Gastrocnemius medialis (tissue), 4 donors: ENCODE measurements around the gene ATP6V0E1. TPM values are rescaled to one million over a fixed set of nuclear protein-coding genes. Genes with fewer than 3 reads are reported as not detected.

Source experiments
- ATAC-seq, 2 donors: fragments of 150-250 bp; one replicate each; pipeline ENCODE4 v1.9.1; 2016
- DNase-seq, 2 donors: peaks; one replicate each; pipeline ENCODE4 v3.0.0-alpha.2; 2019
- H3K27ac ChIP-seq, 4 donors: fragments of 200-600 bp; sonication (generic); 1 replicate in 1 of 4; 2 replicates in 3 of 4; pipeline ENCODE4 v1.5.1; 2016 to 2018; ENCODE audit warnings: mild to moderate bottlenecking in 2 of 4, moderate library complexity in 1 of 4
- H3K27me3 ChIP-seq, 3 donors: fragments of 200-600 bp; sonication (generic) in 2 of 3; 1 replicate in 1 of 3; 2 replicates in 2 of 3; pipeline versions ENCODE4 v1.5.1 to v1.6.0; 2016 to 2019; ENCODE audit warnings: mild to moderate bottlenecking in 1 of 3, moderate library complexity in 1 of 3
- H3K36me3 ChIP-seq, 2 donors: fragments of 200-600 bp; sonication (generic) in 1 of 2; one replicate each; pipeline ENCODE4 v1.5.1; 2017 to 2018
- H3K4me1 ChIP-seq, 2 donors: fragments of 200-600 bp; sonication (generic) in 1 of 2; one replicate each; pipeline ENCODE4 v1.5.1; 2016 to 2017; ENCODE audit warnings: mild to moderate bottlenecking in 2 of 2
- H3K4me3 ChIP-seq, 4 donors: fragments of 200-600 bp; sonication (generic) in 3 of 4; 1 replicate in 1 of 4; 2 replicates in 3 of 4; pipeline ENCODE4 v1.5.1; 2016 to 2019; ENCODE audit warnings: mild to moderate bottlenecking in 2 of 4
- H3K9me3 ChIP-seq, 3 donors: fragments of 200-600 bp; sonication (generic) in 2 of 3; 1 replicate in 1 of 3; 2 replicates in 2 of 3; pipeline ENCODE4 v1.5.1; 2016 to 2019
- POLR2A ChIP-seq, 2 donors: fragments of 450-650 bp; IDR thresholded peaks; one replicate each; pipeline ENCODE4 v1.6.1; 2017; ENCODE audit warnings: antibody characterized with exemption in 2 of 2, mild to moderate bottlenecking in 2 of 2, moderate library complexity in 2 of 2
- in situ Hi-C, 4 donors: fragments of 200-750 bp; cut with MboI; loops; one replicate each; pipeline versions ENCODE4 v1.15.0 to v1.8.0; 2017; ENCODE audit warnings: low sequenced_read_pairs in 4 of 4
- intact Hi-C: fragments of 100-400 bp; cut with DNase I; formaldehyde crosslinking; loops from one replicate; pipeline ENCODE4 v1.15.1; 2023; ENCODE audit warnings: low total_unique reads
- total RNA-seq, 4 donors: library from RNA; depleted of rRNA; stranded (reverse); fragments of >200 nt; gene quantifications; one replicate each; pipeline versions ENCODE4 v1.1.0 to v1.2.3, GENCODE V29; 2016
- TF ChIP-seq, protein P1 (sequence below), 5 experiments: fragments of 450-650 bp in 3 of 5; fragments of 200-600 bp in 2 of 5; sonication (generic) in 2 of 5; IDR thresholded peaks in 4 of 5; conservative IDR thresholded peaks in 1 of 5; 1 replicate in 4 of 5; 2 replicates in 1 of 5; pipeline ENCODE4 v1.5.1; 2016 to 2019; ENCODE audit warnings: antibody characterized with exemption in 5 of 5, mild to moderate bottlenecking in 3 of 5, moderate library complexity in 3 of 5

ATP6V0E1 gene
- total RNA-seq, 4 donors from 2014 or later = 101 to 183 (median 164) TPM

DNA sequence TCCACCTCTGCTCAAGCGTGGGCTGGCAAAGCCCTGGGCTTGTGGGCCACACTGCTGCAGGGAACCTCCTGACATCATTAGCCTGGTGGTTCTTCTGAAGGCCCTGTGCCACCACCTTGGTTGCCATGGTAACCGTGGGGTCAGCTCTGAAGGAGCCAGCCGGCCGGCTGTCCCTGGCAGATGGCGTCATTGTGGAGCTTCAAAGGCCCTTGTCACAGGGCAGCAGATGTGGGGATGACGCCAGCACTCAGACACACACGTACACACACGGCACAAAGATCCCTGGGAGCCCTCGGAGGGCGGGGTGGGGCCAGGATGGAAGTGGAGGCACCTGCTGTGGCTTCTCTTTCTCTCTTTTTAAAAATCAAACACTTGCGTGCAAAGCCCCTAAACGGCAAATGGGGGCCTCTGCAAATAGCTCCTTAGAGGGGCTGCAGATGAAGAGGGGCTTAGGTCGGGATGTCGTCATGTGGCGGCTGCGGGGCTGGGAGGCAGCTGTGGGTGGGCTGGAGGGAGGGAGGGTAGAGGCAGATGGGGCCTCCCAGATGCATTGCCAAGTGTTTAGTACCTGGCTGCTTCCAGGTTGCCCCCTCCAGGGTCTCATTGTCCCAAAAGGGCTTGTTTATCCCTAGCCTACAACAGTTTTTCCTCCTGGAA is 43.8 kb upstream of the ATP6V0E1 start:
- peaks cover 0 to 20% of the 10 kb centered on the region in 2 donors for H3K36me3 ChIP-seq
- in situ Hi-C loops (loop anchor here in 3 of 4 donors (10.0 to 25.0 kb wide), 2 partner anchors 475 to 477 kb away; partner anchors contain the start of gene SH3PXD2B (in 2 of the 3)), intact Hi-C loops (loop anchor here (10.0 kb wide), 1 partner anchor 475 kb away; no protein-coding TSS in a partner anchor)
- no peaks in the 10 kb centered on the region for H3K27me3 ChIP-seq
- H3K9me3 ChIP-seq = no peaks in the 10 kb centered on the region
- ATAC-seq (no peak), DNase-seq (no peak)
- H3K27ac ChIP-seq = no peak overlapping the region
- TF ChIP-seq POLR2A (IDR thresholded peaks at IDR 0.05) = no peak
- TF ChIP-seq, protein P1, sequence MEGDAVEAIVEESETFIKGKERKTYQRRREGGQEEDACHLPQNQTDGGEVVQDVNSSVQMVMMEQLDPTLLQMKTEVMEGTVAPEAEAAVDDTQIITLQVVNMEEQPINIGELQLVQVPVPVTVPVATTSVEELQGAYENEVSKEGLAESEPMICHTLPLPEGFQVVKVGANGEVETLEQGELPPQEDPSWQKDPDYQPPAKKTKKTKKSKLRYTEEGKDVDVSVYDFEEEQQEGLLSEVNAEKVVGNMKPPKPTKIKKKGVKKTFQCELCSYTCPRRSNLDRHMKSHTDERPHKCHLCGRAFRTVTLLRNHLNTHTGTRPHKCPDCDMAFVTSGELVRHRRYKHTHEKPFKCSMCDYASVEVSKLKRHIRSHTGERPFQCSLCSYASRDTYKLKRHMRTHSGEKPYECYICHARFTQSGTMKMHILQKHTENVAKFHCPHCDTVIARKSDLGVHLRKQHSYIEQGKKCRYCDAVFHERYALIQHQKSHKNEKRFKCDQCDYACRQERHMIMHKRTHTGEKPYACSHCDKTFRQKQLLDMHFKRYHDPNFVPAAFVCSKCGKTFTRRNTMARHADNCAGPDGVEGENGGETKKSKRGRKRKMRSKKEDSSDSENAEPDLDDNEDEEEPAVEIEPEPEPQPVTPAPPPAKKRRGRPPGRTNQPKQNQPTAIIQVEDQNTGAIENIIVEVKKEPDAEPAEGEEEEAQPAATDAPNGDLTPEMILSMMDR (IDR thresholded peaks at IDR 0.05 in 4 of 5, conservative IDR thresholded peaks at IDR 0.05 in 1 of 5) = no peak
- H3K4me3 ChIP-seq = no peak overlapping the region
- H3K4me1 ChIP-seq = no peaks in the 10 kb centered on the region

DNA sequence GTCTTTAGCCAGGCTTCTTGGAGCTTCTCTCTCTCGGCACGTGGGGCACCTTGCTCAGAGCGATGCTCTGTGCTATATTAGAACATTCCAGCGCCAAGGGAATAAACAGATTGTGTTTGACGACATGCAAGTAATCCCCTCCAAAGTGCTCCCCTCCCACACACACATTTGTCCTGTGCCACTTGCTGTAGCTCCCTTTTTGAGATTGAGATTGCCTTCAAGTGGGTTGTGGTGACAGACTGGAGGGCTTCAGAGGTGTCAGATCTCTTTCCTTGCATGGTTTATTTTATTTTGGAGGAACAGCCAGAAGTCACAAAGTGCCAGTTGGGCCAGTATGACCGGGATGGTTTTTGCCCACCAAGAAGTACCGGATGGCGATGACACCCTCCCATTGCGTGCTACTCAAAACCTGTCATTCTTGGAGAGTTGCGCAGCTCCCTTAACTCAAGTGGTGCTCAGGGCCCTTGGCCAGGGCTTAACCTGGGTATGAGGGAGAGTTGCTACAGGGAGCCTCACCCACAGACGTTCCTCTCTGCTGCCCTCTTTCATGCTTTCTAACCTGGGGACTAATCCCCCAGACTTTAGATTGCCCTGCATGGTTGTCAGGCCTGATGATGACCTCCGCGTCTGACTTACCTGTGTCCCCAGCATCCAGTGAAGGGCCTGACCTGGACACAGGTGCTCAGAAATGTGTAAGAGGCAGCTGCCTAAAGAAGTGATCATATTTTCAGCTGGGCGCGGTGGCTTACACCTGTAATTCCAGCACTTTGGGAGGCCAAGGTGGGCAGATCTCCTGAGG is 43.1 kb upstream of the ATP6V0E1 start:
- H3K4me3 ChIP-seq = no peak overlapping the region
- peaks cover 0 to 14% of the 10 kb centered on the region in 2 donors for H3K36me3 ChIP-seq
- H3K9me3 ChIP-seq = no peaks in the 10 kb centered on the region
- TF ChIP-seq, protein P1 (IDR thresholded peaks at IDR 0.05 in 4 of 5, conservative IDR thresholded peaks at IDR 0.05 in 1 of 5) = no peak
- no peak for TF ChIP-seq POLR2A (IDR thresholded peaks at IDR 0.05)
- H3K4me1 ChIP-seq = no peaks in the 10 kb centered on the region
- in situ Hi-C loops = loop anchor here in 3 of 4 donors (10.0 to 25.0 kb wide), 2 partner anchors 476 to 478 kb away; partner anchors contain the start of gene SH3PXD2B (in 2 of the 3)
- no peak overlapping the region for H3K27ac ChIP-seq
- no peaks in the 10 kb centered on the region for H3K27me3 ChIP-seq
- DNase-seq (no peak), ATAC-seq (no peak)
- intact Hi-C loops = no loop called here

- in situ Hi-C loops = loop anchor here in 3 of 4 donors (10.0 to 25.0 kb wide), 2 partner anchors 476 to 479 kb away; partner anchors contain the start of gene SH3PXD2B (in 2 of the 3)
Observed at GRCh38 chr5:172941067-172941516, 42.5 kb upstream of the ATP6V0E1 start.

GRCh38 chr5:172942556-172942955 is 41.0 kb upstream of the ATP6V0E1 start:
- Histone ChIP-seq H3K27me3 (no peaks in the 10 kb centered on the region), H3K4me1 (no peaks in the 10 kb centered on the region), H3K9me3 (no peaks in the 10 kb centered on the region), H3K4me3 (no peak overlapping the region), H3K27ac (no peak overlapping the region), H3K36me3 (peaks cover 0 to 11% of the 10 kb centered on the region in 2 donors)
- in situ Hi-C loops (loop anchor here in 3 of 4 donors (10.0 to 25.0 kb wide), 2 partner anchors 478 to 480 kb away; partner anchors contain the start of gene SH3PXD2B (in 2 of the 3)), intact Hi-C loops (no loop called here)
- ATAC-seq (no peak), DNase-seq (no peak)
- TF ChIP-seq POLR2A (IDR thresholded peaks at IDR 0.05) = no peak
- TF ChIP-seq, protein P1 (IDR thresholded peaks at IDR 0.05 in 4 of 5, conservative IDR thresholded peaks at IDR 0.05 in 1 of 5) = no peak

More at GRCh38 chr5:172941067-172941516, 42.5 kb upstream of the ATP6V0E1 start:
- intact Hi-C loops = no loop called here
- ATAC-seq = no peak
- Histone ChIP-seq H3K36me3 (peaks cover 0 to 11% of the 10 kb centered on the region in 2 donors), H3K27me3 (no peaks in the 10 kb centered on the region), H3K9me3 (no peaks in the 10 kb centered on the region), H3K27ac (no peak overlapping the region), H3K4me1 (no peaks in the 10 kb centered on the region), H3K4me3 (no peak overlapping the region)
- no peak for DNase-seq
- TF ChIP-seq, protein P1 (IDR thresholded peaks at IDR 0.05 in 4 of 5, conservative IDR thresholded peaks at IDR 0.05 in 1 of 5) = no peak
- no peak for TF ChIP-seq POLR2A (IDR thresholded peaks at IDR 0.05)
